Fibroblast of the aortic adventitia (primary cell): ENCODE data around the gene ZNF202. TPM values are rescaled to one million over a fixed set of nuclear protein-coding genes. Genes with fewer than 3 reads are reported as not detected.

Experiments
- DNase-seq: peaks from one replicate; pipeline ENCODE4 v3.0.0-alpha.2; 2010; ENCODE audit warnings: low read depth
- H3K4me3 ChIP-seq: 2 replicates; pipeline ENCODE4 v1.5.1; 2011; ENCODE audit warnings: low read depth, mild to moderate bottlenecking, control low read depth, low read length, moderate library complexity
- CTCF ChIP-seq: IDR thresholded peaks from 2 replicates; pipeline ENCODE4 v1.5.1; 2011; ENCODE audit warnings: mild to moderate bottlenecking, low read length, control low read depth, inconsistent platforms; ENCODE audit not compliant: insufficient read depth
- small RNA-seq: library from RNA; depleted of rRNA; stranded (forward); fragments of <200 nt; gene quantifications from one replicate; pipeline ENCODE3, GENCODE V24; 2012
- total RNA-seq: library from RNA; depleted of rRNA; stranded (reverse); fragments of >200 nt; gene quantifications from 2 replicates; pipeline ENCODE4 v1.2.3, GENCODE V29; 2012; ENCODE audit warnings: low replicate concordance

The ZNF202 gene
- total RNA-seq, 1 donor: 6.6 TPM

- no peak for TF ChIP-seq CTCF
- H3K4me3 ChIP-seq: no peak overlapping the region
- no peak for DNase-seq
These were observed 60.4 kb downstream of the ZNF202 start for GRCh38 chr11:123681030-123681429.

GRCh38 chr11:123678246-123678645 lies 63.2 kb downstream of the ZNF202 start:
- no peak for DNase-seq
- no peak overlapping the region for H3K4me3 ChIP-seq
- TF ChIP-seq CTCF: no peak

- no peak overlapping the region for H3K4me3 ChIP-seq
- DNase-seq: no peak
- no peak for TF ChIP-seq CTCF
These were observed 64.0 kb downstream of the ZNF202 start for GRCh38 chr11:123677510-123677909.

GRCh38 chr11:123674297-123674696 lies 67.2 kb downstream of the ZNF202 start:
- no peak overlapping the region for H3K4me3 ChIP-seq
- TF ChIP-seq CTCF: no peak
- no peak for DNase-seq

Small RNAs within 50 kb of the gene (small RNA-seq; reads per million reads assigned to genes)
- gene RNU1-21P: 0.70 reads per million, percentile 13 among the genes with 10 or more reads in this experiment

Other genes with a start within 250 kb of the ZNF202 start
- not detected in 2 replicates for gene SCN3B, start 87.0 kb downstream of the ZNF202 start, total RNA-seq
- not detected in 2 replicates for gene OR6X1, start 12.9 kb upstream of the ZNF202 start, total RNA-seq
- gene OR6M1, start 64.7 kb upstream of the ZNF202 start, total RNA-seq: not detected in 2 replicates
- gene TMEM225, start 144.0 kb upstream of the ZNF202 start, total RNA-seq: not detected in 2 replicates
- gene OR8D4, start 160.5 kb upstream of the ZNF202 start, total RNA-seq: 0.09 and 0.25 TPM in 2 replicates
- not detected in 2 replicates for gene OR4D5, start 198.0 kb upstream of the ZNF202 start, total RNA-seq
- gene OR6T1, start 202.2 kb upstream of the ZNF202 start, total RNA-seq: not detected in 2 replicates
- not detected in 2 replicates for gene OR10S1, start 236.1 kb upstream of the ZNF202 start, total RNA-seq